H9 (cell line): ENCODE data around the gene PCNX2. TPM values are rescaled to one million over a fixed set of nuclear protein-coding genes. Genes with fewer than 3 reads are reported as not detected.

Experiments used
- DNase-seq: peaks from one replicate; pipeline ENCODE4 v3.0.0-alpha.2; 2017
- H2AFZ ChIP-seq: one replicate; pipeline ENCODE4 v1.6.1; 2013; ENCODE audit warnings: mild to moderate bottlenecking, low read length, control low read depth, moderate library complexity
- H2AK5ac ChIP-seq: 2 replicates; pipeline ENCODE4 v1.6.1; 2013; ENCODE audit warnings: low read length, control low read depth, mixed read lengths; ENCODE audit not compliant: insufficient read length
- H2BK120ac ChIP-seq: one replicate; pipeline ENCODE4 v1.6.1; 2013; ENCODE audit warnings: low read depth, mild to moderate bottlenecking, low read length, control low read depth, inconsistent platforms; ENCODE audit not compliant: poor library complexity, severe bottlenecking
- H2BK12ac ChIP-seq: 2 replicates; pipeline ENCODE4 v1.6.1; 2013; ENCODE audit warnings: low read length, control low read depth, mixed read lengths, low read depth; ENCODE audit not compliant: insufficient read length
- H2BK15ac ChIP-seq: 2 replicates; pipeline ENCODE4 v1.6.1; 2013; ENCODE audit warnings: low read depth, low read length, control low read depth
- H2BK20ac ChIP-seq: one replicate; pipeline ENCODE4 v1.6.1; 2013; ENCODE audit warnings: low read depth, mild to moderate bottlenecking, low read length, control low read depth, inconsistent platforms; ENCODE audit not compliant: poor library complexity, severe bottlenecking
- H2BK5ac ChIP-seq: 2 replicates; pipeline ENCODE4 v1.6.1; 2013; ENCODE audit warnings: low read length, control low read depth, mixed read lengths; ENCODE audit not compliant: insufficient read length
- H3K14ac ChIP-seq: 2 replicates; pipeline ENCODE4 v1.6.1; 2013; ENCODE audit warnings: low read length, control low read depth; ENCODE audit not compliant: insufficient read depth
- H3K18ac ChIP-seq: 2 replicates; pipeline ENCODE4 v1.6.1; 2013; ENCODE audit warnings: low read depth, mild to moderate bottlenecking, mixed read lengths, low read length, control low read depth; ENCODE audit not compliant: insufficient read length
- H3K23ac ChIP-seq: 2 replicates; pipeline ENCODE4 v1.6.1; 2013; ENCODE audit warnings: low read length, control low read depth, mixed read lengths, low read depth; ENCODE audit not compliant: insufficient read length
- H3K23me2 ChIP-seq: 2 replicates; pipeline ENCODE4 v1.6.1; 2013; ENCODE audit warnings: low read depth, mild to moderate bottlenecking, mixed read lengths, low read length, control low read depth; ENCODE audit not compliant: insufficient read length, poor library complexity, severe bottlenecking
- H3K27ac ChIP-seq: 2 replicates; pipeline ENCODE4 v1.5.1; 2013; ENCODE audit warnings: low read length, control low read depth, mixed read lengths, low read depth; ENCODE audit not compliant: insufficient read length
- H3K27me3 ChIP-seq: 2 replicates; pipeline ENCODE4 v1.6.1; 2013; ENCODE audit warnings: low read length, control low read depth, inconsistent platforms; ENCODE audit not compliant: insufficient read depth
- H3K4ac ChIP-seq: 2 replicates; pipeline ENCODE4 v1.6.1; 2013; ENCODE audit warnings: low read depth, mild to moderate bottlenecking, control low read depth, inconsistent platforms, low read length, moderate library complexity
- H3K4me1 ChIP-seq: 2 replicates; pipeline ENCODE4 v1.6.1; 2013; ENCODE audit warnings: low read length, control low read depth, inconsistent platforms; ENCODE audit not compliant: insufficient read depth
- H3K4me2 ChIP-seq: 2 replicates; pipeline ENCODE4 v1.6.1; 2013; ENCODE audit warnings: low read length, control low read depth, mixed read lengths; ENCODE audit not compliant: insufficient read length, insufficient read depth
- H3K56ac ChIP-seq: 2 replicates; pipeline ENCODE4 v1.6.1; 2013; ENCODE audit warnings: low read depth, mild to moderate bottlenecking, mixed read lengths, low read length, control low read depth; ENCODE audit not compliant: insufficient read length
- H3K79me1 ChIP-seq: 2 replicates; pipeline ENCODE4 v1.6.1; 2013; ENCODE audit warnings: low read depth, mild to moderate bottlenecking, moderate library complexity, low read length, control low read depth, inconsistent platforms; ENCODE audit not compliant: insufficient read depth, poor library complexity, severe bottlenecking
- H3K79me2 ChIP-seq: 2 replicates; pipeline ENCODE4 v1.6.1; 2013; ENCODE audit warnings: low read length, control low read depth, inconsistent platforms; ENCODE audit not compliant: insufficient read depth
- H3K9ac ChIP-seq: 2 replicates; pipeline ENCODE4 v1.6.1; 2013; ENCODE audit warnings: low read length, control low read depth, mixed read lengths; ENCODE audit not compliant: insufficient read length; ENCODE audit errors: extremely low read depth
- H3K9me3 ChIP-seq: one replicate; pipeline ENCODE4 v1.6.1; 2013; ENCODE audit warnings: low read depth, low read length, inconsistent platforms; ENCODE audit not compliant: control insufficient read depth
- H3T11ph ChIP-seq: one replicate; pipeline ENCODE4 v1.6.1; 2013; ENCODE audit warnings: mild to moderate bottlenecking, low read length, control low read depth, inconsistent platforms
- H4K20me1 ChIP-seq: one replicate; pipeline ENCODE4 v1.6.1; 2013; ENCODE audit not compliant: control insufficient read depth, insufficient read length, insufficient read depth
- H4K5ac ChIP-seq: 2 replicates; pipeline ENCODE4 v1.6.1; 2013; ENCODE audit warnings: low read depth, mild to moderate bottlenecking, mixed read lengths, low read length, control low read depth; ENCODE audit not compliant: insufficient read length
- H4K8ac ChIP-seq: replicated peaks from 2 replicates; pipeline ENCODE4 v1.6.1; 2013; ENCODE audit warnings: low read length, control low read depth, mixed read lengths, low read depth; ENCODE audit not compliant: insufficient read length
- H4K91ac ChIP-seq: 2 replicates; pipeline ENCODE4 v1.6.1; 2013; ENCODE audit warnings: low read depth, mild to moderate bottlenecking, moderate library complexity, mixed read lengths, low read length, control low read depth; ENCODE audit not compliant: insufficient read length
- H3K27ac Mint-ChIP-seq, 3 experiments: 2 replicates in 2 of 3; 3 replicates in 1 of 3; pipeline ENCODE4 v1.8.0; 2020 to 2021; ENCODE audit warnings: mixed read lengths in 3 of 3, mild to moderate bottlenecking in 1 of 3, moderate library complexity in 1 of 3
- H3K27me3 Mint-ChIP-seq: 2 replicates; pipeline ENCODE4 v1.8.0; 2021; ENCODE audit warnings: low read depth, mild to moderate bottlenecking, moderate library complexity, mixed read lengths
- H3K36me3 Mint-ChIP-seq, 3 experiments: 2 replicates in 2 of 3; 3 replicates in 1 of 3; pipeline ENCODE4 v1.8.0; 2020 to 2021; ENCODE audit warnings: low read depth in 3 of 3, mixed read lengths in 3 of 3; ENCODE audit not compliant: insufficient read depth in 1 of 3
- H3K4me1 Mint-ChIP-seq, 2 experiments: 2 replicates each; pipeline ENCODE4 v1.8.0; 2020; ENCODE audit warnings: mixed read lengths in 2 of 2
- H3K4me3 Mint-ChIP-seq, 2 experiments: 2 replicates in 1 of 2; 3 replicates in 1 of 2; pipeline ENCODE4 v1.8.0; 2020 to 2021; ENCODE audit warnings: mild to moderate bottlenecking in 2 of 2, mixed read lengths in 2 of 2, moderate library complexity in 1 of 2
- H3K9me3 Mint-ChIP-seq, 2 experiments: 2 replicates in 1 of 2; 3 replicates in 1 of 2; pipeline ENCODE4 v1.8.0; 2020; ENCODE audit warnings: mild to moderate bottlenecking in 2 of 2, mixed read lengths in 2 of 2, moderate library complexity in 1 of 2
- CTCF ChIP-seq: fragments of 200-600 bp; sonication (generic); conservative IDR thresholded peaks from 3 replicates; pipeline ENCODE4 v1.8.0; 2021; ENCODE audit warnings: antibody characterized with exemption, mild to moderate bottlenecking
- WGBS: extraction: QIAGEN DNeasy Blood & Tissue Kit; methylation state at CpG from one replicate; pipeline ENCODE4 v1.1.7; 2013; ENCODE audit warnings: missing lambda C conversion rate, low lambda C conversion rate, mixed read lengths; ENCODE audit not compliant: insufficient read length; ENCODE audit errors: extremely low coverage; 5-methylcytosine and 5-hydroxymethylcytosine counted together
- total RNA-seq: library from RNA; stranded (reverse); gene quantifications from 2 replicates; pipeline ENCODE4 v1.2.1, GENCODE V29; 2021

PCNX2 gene
- total RNA-seq, 1 experiment from 2014 or later, result 45.1 TPM

- no peak overlapping the region for H3K9ac ChIP-seq
- no peaks in the 10 kb centered on the region for H4K20me1 ChIP-seq
- DNase-seq, result no peak
- no peak overlapping the region for H3K23ac ChIP-seq
- no peak overlapping the region for H3K4ac ChIP-seq
- H2AK5ac ChIP-seq, result no peak overlapping the region
- H2BK20ac ChIP-seq, result no peak overlapping the region
- no peak overlapping the region for H2BK120ac ChIP-seq
- no peaks in the 10 kb centered on the region; the same call in 1 of the 2 replicates for H3K27me3 Mint-ChIP-seq
- H3K18ac ChIP-seq, result no peak overlapping the region
- H3K4me2 ChIP-seq, result no peak overlapping the region
- WGBS, result no CpG with 5 or more reads among the region's 3 CpGs
- no peak overlapping the region for H4K8ac ChIP-seq
- H4K91ac ChIP-seq, result no peak overlapping the region
- peaks cover 4 to 10% of the 10 kb centered on the region in 2 experiments for H3K4me1 Mint-ChIP-seq
- no peaks in the 10 kb centered on the region for H3K4me1 ChIP-seq
- H3K56ac ChIP-seq, result no peak overlapping the region
- no peak overlapping the region for H3K27ac Mint-ChIP-seq
- H2BK5ac ChIP-seq, result no peak overlapping the region
- H3K27ac ChIP-seq, result no peak overlapping the region
- no peak overlapping the region for H2BK12ac ChIP-seq
- H3K9me3 Mint-ChIP-seq, result peaks cover 20 to 26% of the 10 kb centered on the region in 2 experiments
- peaks cover 16% of the 10 kb centered on the region for H3K9me3 ChIP-seq
- no peak for TF ChIP-seq CTCF
- no peak overlapping the region for H3K14ac ChIP-seq
- H2BK15ac ChIP-seq, result no peak overlapping the region
- no peak overlapping the region for H3T11ph ChIP-seq
- H3K79me2 ChIP-seq, result no peaks in the 10 kb centered on the region
- no peaks in the 10 kb centered on the region for H3K27me3 ChIP-seq
- no peak overlapping the region for H3K4me3 Mint-ChIP-seq
- H3K23me2 ChIP-seq, result no peaks in the 10 kb centered on the region
- H4K5ac ChIP-seq, result no peak overlapping the region
- H3K36me3 Mint-ChIP-seq, result peaks cover 75 to 83% (median 79%) of the 10 kb centered on the region in 3 experiments
- no peaks in the 10 kb centered on the region for H3K79me1 ChIP-seq
- no peak overlapping the region for H2AFZ ChIP-seq
These were observed 296.9 kb downstream of the PCNX2 start for GRCh38 chr1:232998646-232999045.
